Amniotic stem cell (primary cell): ENCODE results near the gene HIPK4.
A peak's percentile ranks its signal among the peaks of the same experiment; 100 is the strongest.
"Not testable (repeated sequence)": the region's sequence is repeated elsewhere in the genome, so short reads cannot be mapped to it uniquely, and the experiment has no call there.

ENCODE experiments used
- DNase-seq: peaks from one replicate; lab custom pipeline; 2025; lab: John Stamatoyannopoulos, UW

HIPK4 gene

GRCh38 chr19:40417643-40417981 is 27.6 kb upstream of the HIPK4 start:
- no peak for DNase-seq

GRCh38 chr19:40416918-40417642 is 27.1 kb upstream of the HIPK4 start:
- DNase-seq: no peak

GRCh38 chr19:40415768-40416167 is 25.8 kb upstream of the HIPK4 start:
- no peak for DNase-seq

GRCh38 chr19:40414542-40415535 is 24.9 kb upstream of the HIPK4 start:
- no peak for DNase-seq

- DNase-seq: no peak
Measured at GRCh38 chr19:40413291-40413845, 23.4 kb upstream of the HIPK4 start, which contains the start of gene PRX. PRX (minus strand) TSS chr19:40413378; CDS start chr19:40407932, 5,446 bp downstream.

GRCh38 chr19:40412866-40413265 is 22.9 kb upstream of the HIPK4 start:
- no peak for DNase-seq

GRCh38 chr19:40411958-40412499 is 22.0 kb upstream of the HIPK4 start:
- DNase-seq: no peak

GRCh38 chr19:40411125-40411842 is 21.3 kb upstream of the HIPK4 start:
- DNase-seq: no peak

- DNase-seq: no peak
Measured at GRCh38 chr19:40410030-40410389, 20.0 kb upstream of the HIPK4 start.

GRCh38 chr19:40408598-40408925 is 18.6 kb upstream of the HIPK4 start:
- not testable (repeated sequence) for DNase-seq

- DNase-seq: no peak
Measured at GRCh38 chr19:40407714-40408597, 18.0 kb upstream of the HIPK4 start.

GRCh38 chr19:40403262-40403984 is 13.4 kb upstream of the HIPK4 start:
- peak; percentile 56 for DNase-seq

GRCh38 chr19:40400559-40400958 is 10.6 kb upstream of the HIPK4 start:
- no peak for DNase-seq

GRCh38 chr19:40398417-40399131 is 8.6 kb upstream of the HIPK4 start:
- DNase-seq: no peak

GRCh38 chr19:40397568-40397906 is 7.6 kb upstream of the HIPK4 start:
- DNase-seq: no peak

- no peak for DNase-seq
Measured at GRCh38 chr19:40396886-40397567, 7.0 kb upstream of the HIPK4 start.

- no peak for DNase-seq
Measured at GRCh38 chr19:40395956-40396355, 6.0 kb upstream of the HIPK4 start.

GRCh38 chr19:40394816-40395210 is 4.8 kb upstream of the HIPK4 start:
- no peak for DNase-seq
